Ammon's horn (tissue), 1 donor: ENCODE results near the gene HCLS1.
"Not testable (repeated sequence)": the region's sequence is repeated elsewhere in the genome, so short reads cannot be mapped to it uniquely, and the experiment has no call there.

Experiments used
- DNase-seq: peaks from one replicate; pipeline ENCODE4 v3.0.0-alpha.2; 2016; ENCODE audit warnings: low spot score

Gene HCLS1

DNA sequence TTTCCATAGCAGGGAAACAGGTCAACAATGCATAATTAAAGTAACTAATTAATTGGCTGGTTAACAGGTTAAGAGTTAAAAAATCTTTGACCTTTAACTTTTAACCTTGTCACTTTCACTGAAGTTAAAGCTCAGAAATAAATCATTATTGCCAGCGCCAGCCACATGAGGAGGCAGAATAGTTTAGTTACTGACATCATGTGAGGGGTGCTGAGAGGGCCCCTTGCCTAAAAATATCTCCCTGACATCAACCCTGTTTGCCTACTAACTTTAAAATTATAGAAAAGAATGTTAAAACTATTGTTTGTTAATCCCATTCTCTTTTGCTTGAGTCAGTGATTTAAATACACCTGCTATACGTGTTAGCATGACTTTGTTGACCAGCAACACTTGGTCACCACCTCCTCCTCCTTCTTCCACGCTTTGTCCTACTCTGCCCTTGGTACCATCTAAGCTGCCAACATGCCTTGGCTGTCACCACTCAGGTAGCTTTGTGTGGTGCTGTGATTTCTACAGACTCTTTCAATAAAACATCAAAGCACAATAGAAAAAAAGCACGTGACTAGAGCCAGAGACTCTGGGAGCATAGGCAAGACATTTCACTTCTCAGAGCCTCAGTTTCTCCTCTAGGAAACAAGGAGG lies 64.8 kb downstream of the HCLS1 start:
- no peak for DNase-seq

- DNase-seq = no peak
Observed at GRCh38 chr3:121594850-121595249, 65.9 kb downstream of the HCLS1 start.

- not testable (repeated sequence) for DNase-seq
Observed at GRCh38 chr3:121593806-121594205, 66.9 kb downstream of the HCLS1 start.

DNA sequence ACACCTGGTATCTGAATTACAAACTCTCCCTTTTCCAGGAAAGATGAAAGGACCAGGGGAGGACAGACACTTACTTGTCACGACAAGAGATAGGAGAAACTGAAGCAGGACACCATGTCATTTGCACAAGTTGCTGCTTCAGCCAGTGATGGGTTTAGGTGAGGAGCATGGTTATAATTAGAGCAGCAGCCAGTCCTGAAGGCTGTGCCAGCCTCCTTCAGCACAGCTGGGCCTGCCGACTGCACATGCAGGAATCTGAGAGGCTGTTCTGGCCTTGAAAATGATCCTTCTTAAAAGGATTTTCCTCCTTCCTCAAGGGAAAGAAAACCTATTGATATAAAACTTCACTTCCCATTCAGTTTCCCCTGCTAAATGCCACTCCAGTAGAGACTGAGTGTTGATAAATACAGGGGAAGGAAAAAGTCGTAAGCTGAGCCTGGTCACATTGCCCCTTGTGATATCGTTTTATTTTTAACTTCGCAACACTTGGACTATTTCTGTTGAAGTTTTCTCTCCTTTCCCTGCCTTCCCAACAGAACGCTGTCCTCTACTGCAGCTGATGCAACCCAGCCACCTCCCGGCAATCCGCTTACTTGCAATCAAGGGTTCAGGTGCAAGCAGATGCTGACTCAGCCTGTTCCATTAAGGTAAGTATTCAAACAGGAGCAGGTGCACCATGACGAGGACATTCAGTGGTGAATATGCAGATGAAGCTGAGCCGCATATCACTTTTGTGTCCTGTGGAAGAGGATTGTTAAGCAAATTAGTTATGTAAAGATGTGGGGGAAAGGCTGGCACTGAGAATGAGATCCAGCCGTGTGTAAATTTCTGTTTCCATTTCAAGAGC lies 67.6 kb downstream of the HCLS1 start, which contains the start of gene FBXO40:
Gene FBXO40 (plus strand): TSS at position 524 of the 847 bp plus-strand sequence. CDS start 27,197 bp downstream, outside the sequence.
- no peak for DNase-seq

GRCh38 chr3:121584418-121584817 lies 76.3 kb downstream of the HCLS1 start:
- DNase-seq = no peak

DNA sequence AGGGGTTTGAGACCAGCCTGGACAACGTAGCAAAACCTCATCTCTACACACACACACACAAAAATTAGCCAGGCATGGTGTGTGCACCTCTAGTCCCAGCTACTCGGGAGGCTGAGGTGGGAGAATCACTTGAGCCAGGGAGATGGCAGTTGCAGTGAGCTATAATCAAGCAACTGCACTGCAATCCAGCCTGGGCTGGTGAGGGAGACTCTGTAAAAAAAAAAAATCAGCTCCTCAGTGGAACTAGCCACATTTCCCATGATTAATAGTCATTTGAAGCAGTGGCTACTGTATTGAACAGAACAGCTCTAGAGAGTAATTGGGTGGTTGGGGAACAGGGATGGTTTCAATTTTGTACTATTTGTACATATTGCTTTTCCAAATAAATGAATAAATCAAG lies 79.0 kb downstream of the HCLS1 start:
- no peak for DNase-seq
